ENCODE results near the gene CEACAM20.

GRCh38 chr19:44512326-44513298, 16.9 kb downstream of the CEACAM20 start:
- TF ChIP-seq POLR2A (IDR thresholded peaks at IDR 0.05; ENCODE audit: low read length) = no peak
- TF ChIP-seq GATA1 (IDR thresholded peaks at IDR 0.05; ENCODE audit: low read depth, low read length) = no peak

Measured in erythroblast (primary cell).